Endothelial cell of hepatic sinusoid (primary cell): ENCODE measurements around the gene RPRM.
"Not testable (repeated sequence)": the region's sequence is repeated elsewhere in the genome, so short reads cannot be mapped to it uniquely, and the experiment has no call there.

Experiments used
- in situ Hi-C: cut with HindIII; loops from 2 replicates; pipeline ENCODE4 v1.10.0; 2017; ENCODE audit warnings: low sequenced_read_pairs

The RPRM gene

DNA sequence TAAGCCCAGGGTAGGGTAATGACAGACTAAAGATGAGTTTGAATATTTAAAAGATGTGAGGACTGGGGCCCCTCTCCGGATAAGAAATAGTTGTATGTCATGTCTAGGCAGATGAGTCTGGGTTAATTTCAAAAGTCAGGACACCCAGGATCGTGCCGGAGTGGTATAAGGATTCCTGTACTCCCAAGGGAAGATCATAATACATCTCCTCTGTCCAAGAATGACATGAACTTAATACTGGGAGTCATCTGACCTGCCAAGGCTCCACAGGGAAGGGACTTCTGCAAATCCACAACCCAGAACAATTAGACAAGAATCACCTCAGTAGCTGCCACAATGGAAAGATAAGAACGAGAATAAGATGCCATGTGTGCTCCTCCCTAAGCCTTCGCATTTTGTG is 17.1 kb downstream of the RPRM start:
- in situ Hi-C loops: no loop called here

DNA sequence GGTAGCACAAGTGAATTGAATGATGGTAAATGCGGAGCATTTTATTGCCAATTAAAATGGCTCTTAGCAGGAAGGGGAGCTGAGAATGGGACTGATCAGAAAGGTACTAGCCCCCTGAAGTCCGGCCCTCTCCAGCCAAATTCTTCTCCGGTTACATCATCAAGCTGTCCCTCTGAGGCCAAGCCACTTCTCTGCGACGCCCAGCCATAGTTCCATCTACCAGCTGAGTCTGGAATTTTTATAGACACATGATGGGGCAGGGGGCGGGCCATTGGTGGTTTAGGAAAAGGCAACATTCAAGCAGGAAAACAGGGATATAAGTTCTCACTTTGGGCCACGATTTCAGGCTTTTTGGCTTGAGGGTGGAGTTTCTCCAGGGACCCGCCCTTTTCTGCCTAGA is 22.7 kb downstream of the RPRM start:
- in situ Hi-C loops: no loop called here

DNA sequence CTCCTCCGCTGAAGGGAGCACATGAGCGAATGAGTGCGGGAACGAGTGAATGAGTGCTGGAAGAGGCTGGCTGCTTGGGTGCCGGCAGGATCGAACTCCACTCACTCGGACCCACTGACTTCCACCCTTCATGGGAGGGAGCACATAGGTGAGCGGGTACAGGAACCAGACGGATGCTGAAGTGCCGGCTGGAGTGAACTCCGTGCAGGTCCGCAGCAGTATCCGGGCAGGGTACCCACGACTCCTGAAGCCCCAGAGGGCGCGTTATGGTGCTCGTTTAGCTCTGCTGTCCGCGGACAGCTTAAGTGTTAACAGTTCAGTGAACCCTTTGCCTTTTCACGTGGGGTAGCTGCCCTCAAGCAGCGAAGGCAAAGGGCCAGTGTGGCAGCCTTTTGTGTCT is 23.2 kb downstream of the RPRM start:
- in situ Hi-C loops: no loop called here

DNA sequence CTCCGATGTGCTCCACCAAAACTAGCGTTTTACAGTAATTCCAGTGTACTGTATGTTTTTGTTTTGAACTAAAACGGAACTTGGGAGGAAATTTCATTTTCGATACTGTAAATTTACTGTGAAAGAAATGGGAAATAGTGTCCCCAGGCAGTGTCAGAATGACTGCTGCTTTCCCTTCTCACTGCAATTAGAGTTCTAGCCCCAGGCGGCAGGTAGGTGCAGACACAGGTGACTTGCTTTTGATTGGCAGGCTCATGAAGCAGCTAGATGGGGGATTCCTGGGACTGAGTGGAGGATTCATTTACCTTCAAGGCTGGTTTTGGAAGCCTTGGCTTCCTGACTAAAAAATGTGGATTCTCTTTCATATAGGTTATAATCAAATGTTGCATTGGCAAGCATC is 27.0 kb downstream of the RPRM start:
- in situ Hi-C loops: no loop called here

DNA sequence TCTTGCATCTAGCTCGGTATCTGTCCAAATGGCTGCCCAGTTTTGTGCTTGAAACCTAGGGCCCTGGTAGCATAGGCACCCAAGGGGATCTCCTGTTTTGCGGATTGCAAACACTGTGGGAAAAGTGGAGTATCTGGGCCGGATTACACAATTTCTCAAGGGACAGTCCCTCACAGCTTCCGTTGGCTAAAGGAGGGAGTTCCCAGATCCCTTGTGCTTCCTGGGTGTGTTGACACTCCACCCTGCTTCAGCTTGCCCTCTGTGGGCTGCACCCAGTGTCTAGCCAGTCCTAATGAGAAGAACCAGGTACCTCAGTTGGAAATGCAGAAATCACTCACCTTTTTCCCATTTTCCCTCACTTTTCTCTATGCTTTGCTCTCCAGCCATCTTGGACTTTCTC is 35.5 kb downstream of the RPRM start:
- in situ Hi-C loops: no loop called here

DNA sequence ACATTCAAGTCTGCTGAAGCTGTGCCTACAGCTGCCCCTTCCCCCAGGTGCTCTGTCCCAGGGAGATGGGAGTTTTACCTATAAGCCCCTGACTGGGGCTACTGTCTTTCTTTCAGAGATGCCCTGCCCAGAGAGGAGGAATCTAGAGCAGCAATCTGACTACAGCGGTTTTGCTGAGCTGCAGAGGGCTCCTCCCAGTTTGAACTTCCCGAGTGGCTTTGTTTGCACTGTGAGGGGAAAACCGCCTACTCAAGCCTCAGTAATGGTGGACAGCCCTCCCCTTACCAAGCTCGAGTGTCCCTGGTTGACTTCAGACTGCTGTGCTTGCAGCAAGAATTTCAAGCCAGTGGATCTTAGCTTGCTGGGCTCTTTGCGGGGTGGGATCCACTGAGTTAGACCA is 35.9 kb downstream of the RPRM start:
- in situ Hi-C loops: not testable (repeated sequence)

DNA sequence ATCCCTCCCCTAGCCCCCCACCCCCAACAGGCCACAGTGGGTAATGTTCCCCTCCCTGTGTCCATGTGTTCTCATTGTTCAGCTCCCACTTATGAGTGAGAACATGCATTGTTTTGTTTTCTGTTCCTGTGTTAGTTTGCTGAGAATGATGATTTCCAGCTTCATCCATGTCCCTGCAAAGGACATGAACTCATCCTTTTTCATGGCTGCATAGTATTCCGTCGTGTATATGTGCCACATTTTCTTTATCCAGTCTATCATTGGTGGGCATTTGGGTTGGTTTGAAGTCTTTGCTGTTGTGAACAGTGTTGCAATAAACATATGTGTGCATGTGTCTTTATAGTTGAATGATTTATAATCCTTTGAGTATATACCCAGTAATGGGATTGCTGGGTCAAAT is 38.5 kb downstream of the RPRM start:
- in situ Hi-C loops: not testable (repeated sequence)

DNA sequence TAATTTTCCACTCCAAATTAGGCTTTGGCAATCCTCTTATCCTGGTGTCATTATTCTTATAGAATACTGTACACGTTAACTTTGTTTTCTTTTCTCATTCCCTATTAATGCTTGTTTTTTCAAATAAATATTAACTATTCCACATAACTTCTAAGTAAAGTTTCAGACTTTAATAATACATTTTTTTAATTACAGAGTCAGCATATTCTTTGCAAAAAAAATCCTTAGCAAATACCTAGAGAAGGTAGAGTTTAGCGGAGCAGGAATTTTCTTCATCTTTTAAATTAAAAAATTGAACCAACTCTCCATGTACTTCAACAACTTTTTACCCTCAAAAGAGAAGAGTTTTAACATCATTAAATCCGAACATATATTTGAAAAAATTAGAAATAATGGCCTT is 45.2 kb downstream of the RPRM start:
- in situ Hi-C loops: no loop called here

DNA sequence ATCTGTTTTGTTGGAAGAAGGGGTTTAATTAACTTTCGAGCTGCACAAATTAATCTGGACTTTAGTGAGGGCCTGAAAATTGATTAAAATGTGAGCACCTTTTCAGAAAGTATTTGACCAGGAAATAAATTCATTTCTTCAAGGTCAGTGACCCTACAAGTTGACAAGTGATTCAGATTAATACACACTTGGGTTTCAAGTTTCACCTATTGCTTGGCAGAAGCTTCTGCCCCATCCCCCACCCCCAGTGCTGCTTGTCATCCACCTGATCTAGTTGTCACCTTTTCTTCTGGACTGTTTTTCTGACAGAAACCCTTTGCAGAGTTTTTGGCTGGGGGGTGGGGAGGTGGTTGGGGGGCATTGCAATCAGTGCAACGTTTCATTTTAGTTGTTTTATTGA is 46.2 kb downstream of the RPRM start:
- in situ Hi-C loops: no loop called here

DNA sequence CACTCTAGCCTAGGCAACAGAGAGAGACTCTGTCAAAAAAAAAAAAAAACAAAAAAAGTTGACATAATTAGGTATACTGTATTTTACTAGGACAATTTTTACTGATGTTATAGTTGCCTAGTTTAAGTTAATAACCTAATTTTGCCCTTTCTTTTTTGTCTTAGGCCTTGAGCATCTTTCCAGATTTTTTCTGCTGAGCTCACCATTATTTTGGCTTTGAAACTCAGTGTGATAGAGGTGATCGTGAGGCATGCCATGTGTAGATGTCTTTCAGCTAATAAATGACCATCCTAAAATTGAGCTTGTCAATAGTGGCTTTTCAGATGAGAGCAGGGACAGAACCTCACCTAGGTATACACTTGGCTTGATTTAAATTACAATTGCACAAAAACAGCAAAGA is 47.4 kb downstream of the RPRM start:
- in situ Hi-C loops: no loop called here
